HG03039 (cell line): ENCODE data around the gene COL5A1.
"Not testable (repeated sequence)": the region's sequence is repeated elsewhere in the genome, so short reads cannot be mapped to it uniquely, and the experiment has no call there.

Source experiments
- ATAC-seq: cut with Tn5 transposase; IDR thresholded peaks from one replicate; pipeline ENCODE4 v1.9.1; 2021; ENCODE audit warnings: mild to moderate bottlenecking, moderate library complexity; ENCODE audit not compliant: unreplicated experiment

COL5A1 gene

DNA sequence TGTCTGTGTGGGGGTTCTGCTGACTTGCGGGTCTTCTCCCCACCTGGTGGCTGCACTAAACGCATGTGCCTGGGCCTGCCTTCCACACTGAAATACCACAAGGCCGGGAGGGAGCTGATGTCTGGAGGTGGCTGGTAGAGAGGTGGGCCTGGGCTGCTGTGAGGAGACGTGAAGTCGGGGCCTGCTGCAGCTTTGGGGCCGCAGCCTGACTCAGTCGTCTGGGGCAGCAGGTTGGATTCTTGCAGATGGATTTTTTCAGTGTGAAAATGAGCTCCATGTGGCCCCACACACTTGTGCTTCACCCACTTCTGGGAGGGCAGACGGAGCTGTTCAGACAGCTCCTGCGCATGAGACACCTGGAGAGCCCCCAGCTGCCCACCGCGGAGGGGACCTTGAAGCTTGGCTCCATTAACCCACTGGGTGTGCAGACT is 29.3 kb downstream of the COL5A1 start:
- no peak for ATAC-seq

DNA sequence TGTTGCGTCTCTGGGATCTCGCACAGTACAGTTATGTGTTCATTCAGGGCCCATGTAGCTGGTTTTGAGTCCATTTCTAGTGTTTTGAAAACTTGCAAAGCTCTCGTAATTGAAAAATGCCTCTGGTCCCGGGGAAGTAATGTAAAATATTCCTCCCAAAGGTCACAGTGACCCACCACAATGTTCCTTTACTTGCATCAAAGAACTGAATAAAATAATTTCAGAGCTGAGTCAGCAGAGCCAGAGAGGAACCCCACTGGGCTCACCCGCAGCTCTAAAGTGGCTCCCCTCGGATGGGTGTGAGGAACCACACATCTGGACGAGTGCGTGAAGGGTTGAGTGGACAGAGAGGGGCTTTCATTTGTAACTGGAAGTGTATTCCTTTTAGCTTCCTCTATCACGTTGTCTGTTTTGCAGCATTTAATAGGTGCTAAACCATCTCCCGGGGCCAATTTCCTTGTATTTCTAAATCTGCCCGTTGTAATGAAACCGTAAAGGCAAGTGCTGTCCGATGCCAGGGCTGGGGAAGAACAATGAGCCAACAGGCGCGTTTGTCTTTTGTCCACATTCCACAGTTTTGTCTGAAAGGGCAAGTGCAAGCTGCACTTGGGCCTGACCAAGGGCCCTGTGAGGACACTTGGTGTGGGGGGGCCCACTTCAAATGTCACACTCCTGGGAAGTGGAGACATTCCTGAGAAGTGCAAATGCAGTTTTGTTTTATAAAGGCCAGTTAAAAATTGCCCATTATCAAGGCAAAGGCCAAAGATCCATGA is 29.9 kb downstream of the COL5A1 start:
- no peak for ATAC-seq

DNA sequence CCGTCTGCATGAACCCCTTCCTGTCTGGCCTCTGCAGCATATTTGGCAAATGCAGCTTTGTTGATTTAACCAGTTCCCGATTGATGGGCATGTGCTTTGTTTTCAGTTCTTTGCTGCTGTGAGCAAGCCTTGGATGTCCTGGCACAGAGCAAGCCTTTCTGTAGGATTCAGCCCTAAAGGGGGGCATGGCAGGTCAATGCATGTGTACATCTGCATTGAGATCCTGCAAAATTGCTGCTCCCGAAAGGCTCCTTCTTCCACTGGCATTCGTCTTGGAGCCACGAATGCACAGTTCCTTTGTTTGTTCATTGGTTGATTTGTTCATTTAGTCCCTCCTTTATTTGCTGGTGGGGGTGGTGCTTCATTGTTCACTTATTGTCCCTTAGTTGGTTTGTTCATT is 34.8 kb downstream of the COL5A1 start:
- ATAC-seq: no peak

DNA sequence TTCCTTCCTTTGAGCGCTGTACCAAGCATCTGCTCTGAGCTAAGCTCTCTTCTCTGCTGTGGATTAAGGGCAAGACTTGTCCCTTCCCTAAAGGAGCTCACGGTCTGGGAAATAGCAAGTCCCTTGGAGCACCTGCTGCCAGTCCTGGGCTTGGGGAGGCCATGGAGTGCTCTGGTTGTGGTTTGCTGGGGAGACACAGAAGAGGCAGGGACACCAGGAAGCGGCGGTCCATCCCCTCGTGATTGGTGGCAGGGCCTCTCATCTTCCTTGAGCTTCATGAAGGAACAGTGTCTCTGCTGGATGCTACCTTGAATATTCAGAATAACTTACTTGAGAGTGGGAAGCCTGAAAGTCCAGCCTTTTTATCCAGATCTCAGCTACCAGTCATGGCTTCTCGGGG is 35.3 kb downstream of the COL5A1 start:
- ATAC-seq: no peak

DNA sequence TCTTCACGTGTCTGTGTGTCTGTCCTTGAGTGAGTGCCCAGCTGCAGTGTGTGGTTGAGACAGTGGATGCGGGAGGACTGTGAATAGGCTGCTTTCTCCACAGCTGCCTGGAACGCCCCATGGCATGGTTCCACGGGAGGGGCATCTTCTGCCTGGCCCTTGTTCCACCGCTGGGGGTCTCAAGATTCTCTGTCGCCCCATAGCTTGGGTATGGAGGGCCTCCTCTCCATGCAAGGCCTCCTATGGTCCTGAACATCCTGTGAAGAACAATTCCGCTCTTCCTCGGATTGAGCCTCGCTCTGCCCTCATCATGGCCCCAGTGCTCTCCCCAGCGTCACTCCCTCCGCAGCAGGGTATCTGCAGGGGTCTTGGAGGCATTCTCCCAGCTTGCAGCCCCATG is 36.1 kb downstream of the COL5A1 start:
- no peak for ATAC-seq

DNA sequence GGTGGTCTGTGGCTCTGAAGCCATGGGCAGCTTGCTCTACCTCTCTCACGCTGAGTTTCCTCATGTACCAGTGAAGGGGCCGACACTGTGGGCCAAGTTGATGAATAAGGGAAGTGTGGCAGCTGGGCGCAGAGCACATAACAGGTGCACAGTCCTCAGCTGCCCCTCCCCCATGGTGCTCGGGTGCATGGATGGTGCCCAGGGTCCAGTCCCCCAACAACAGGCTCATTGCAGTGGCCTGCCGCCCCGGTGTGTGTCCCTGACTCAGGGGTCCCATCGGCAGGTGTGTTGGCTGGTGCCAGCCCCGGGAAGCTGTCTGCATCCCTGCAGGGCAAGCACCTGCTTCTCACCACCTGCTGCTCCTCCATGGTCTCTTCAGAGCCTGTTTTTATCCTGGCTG is 36.6 kb downstream of the COL5A1 start:
- ATAC-seq: no peak

DNA sequence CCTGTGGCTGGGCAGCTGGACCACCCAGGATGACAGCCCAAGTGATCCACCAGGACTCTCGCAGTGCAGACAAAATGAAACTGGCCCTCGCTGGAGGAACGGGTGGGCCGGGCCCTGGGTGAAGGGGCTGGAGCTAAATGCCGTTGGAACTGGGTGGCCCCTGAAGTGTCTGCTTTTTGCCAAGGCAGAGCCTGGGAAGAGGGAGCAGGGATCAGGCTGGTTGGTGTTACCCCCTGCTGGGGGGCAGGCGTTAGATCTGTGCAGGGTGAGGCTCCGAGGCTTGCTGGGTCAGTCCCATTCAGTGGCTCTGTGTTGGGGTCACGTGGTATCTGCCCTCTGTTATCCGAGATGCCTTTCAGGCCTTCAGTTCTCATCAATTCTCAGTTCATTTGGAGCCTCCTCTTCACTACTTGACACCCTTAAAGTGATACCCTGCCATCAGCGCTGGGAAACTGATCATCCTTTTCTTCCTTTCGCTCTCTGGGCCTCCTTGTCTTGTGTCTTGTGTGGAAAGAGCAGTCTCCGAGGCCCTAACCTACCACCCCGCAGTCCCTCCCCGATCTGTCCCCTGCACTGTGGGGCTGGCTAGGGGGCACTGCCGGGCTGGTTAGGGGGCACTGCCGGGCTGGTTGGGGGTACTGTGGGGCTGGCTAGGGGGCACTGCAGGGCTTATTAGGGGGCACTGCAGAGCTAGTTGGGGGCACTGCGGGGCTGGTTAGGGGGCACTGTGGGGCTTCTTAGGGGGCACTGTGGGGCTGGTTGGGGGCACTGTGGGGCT is 37.3 kb downstream of the COL5A1 start:
- no peak for ATAC-seq

DNA sequence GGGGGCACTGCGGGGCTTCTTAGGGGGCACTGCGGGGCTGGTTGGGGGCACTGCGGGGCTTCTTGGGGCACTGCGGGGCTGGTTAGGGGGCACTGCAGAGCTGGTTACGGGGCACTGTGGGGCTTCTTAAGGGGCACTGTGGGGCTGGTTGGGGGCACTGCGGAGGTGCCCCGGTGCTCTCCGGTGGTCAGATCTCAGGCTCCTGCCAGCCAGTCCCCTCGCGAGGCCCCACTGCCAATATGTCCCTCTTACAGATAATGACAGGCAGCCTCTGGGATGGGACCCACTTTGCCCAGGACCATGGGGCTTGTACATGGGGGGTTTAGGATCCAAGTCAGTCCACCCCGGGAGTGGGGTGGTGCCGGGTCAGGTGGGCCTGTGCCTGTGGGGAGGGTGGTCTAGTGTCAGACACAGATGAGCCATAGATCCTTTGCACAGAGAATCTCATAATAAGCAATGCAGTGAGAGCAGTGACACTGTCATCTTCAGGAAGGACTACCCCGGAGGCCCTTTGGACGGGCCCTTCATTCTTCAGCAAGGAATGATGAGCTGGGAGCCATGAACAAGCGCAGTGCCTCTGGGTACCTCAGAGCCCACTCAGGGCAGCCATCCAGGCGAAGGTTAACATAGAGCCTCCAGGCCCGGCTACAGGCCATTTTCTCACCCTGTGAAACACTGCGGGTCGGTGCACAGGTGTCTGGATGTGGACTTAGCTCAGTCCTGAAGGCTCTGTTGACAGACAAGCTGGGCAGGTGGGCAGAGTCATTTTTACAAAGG is 38.2 kb downstream of the COL5A1 start:
- no peak for ATAC-seq

DNA sequence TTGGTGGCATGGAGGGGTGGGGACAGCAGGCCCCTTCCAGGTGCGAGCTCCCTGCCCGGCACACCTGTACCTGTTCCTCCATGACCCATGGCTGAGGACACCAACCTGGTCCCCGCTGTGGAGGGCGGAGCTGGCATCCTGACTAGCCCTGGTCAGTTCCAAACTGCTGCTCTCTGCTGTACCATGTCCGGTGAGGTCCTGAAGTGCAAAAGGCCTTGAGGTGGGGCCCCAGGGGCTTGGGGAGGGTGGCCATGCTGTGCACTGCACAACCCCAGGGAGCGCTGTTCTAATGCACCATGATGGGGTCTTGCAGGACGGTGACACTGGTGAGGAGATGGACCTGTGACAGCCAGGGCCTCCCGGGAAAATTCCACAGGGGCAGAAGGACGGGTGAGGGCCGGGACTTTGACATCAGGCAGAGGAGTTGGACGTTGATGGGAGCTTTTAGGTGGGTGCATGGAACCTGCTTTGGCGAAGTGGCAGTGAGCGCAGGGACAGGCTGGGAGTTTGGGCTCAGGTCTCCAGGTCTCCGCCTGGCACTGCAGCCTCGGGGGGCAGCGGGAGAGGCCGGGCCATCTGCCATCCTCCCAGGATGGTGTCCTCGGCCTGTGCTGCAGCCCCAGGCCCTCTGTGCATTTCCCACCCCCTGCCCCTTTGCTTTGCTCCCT is 38.9 kb downstream of the COL5A1 start:
- no peak for ATAC-seq

DNA sequence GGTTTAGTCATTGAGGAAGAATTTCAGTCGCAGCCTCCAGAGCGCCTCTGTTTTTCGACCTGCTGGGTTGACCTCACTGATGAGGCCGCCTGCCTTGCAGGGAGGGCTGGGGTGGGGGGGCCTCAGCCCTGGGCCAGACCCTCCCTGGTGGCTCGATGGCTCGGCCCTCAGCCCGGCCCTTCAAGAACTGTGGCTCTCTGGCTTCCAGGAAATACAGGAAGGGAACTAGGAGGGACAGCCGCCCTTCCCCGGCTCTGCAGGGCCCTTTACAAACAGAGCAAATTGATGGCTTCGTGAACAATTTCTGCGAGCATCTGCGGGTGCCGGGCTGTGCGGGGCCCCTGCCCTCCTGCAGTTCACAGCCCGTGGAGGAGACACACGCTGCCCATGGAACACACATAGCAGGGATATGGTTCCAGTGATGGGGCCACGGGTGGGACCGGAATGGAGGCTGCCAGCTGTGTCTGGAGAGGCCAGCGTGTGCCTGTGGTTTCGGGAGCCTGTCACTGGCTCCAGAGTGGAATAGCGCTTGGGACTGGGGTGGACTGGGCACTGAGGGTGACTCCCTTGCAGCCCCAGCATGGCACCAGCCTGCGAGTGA is 39.6 kb downstream of the COL5A1 start:
- no peak for ATAC-seq

DNA sequence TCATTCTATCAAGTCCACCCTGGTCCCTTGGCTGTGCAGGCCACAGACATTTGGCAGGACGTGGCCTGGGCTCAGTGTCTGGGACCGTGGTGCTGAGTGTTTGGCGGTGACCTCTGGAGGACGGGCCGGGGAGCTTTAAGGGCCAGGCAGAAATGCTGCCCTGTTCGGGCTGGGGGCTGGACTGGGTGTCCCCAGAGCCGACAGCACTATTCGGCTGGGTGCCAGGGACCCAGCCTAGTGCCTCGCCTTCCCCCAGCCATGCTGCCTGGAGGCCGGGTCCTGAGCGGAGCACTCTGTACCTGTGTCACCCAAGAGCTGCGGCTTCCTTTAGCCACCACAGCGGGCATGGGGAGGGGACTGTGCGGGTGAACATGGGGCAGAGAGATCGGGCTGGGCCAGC is 40.4 kb downstream of the COL5A1 start:
- ATAC-seq: no peak

DNA sequence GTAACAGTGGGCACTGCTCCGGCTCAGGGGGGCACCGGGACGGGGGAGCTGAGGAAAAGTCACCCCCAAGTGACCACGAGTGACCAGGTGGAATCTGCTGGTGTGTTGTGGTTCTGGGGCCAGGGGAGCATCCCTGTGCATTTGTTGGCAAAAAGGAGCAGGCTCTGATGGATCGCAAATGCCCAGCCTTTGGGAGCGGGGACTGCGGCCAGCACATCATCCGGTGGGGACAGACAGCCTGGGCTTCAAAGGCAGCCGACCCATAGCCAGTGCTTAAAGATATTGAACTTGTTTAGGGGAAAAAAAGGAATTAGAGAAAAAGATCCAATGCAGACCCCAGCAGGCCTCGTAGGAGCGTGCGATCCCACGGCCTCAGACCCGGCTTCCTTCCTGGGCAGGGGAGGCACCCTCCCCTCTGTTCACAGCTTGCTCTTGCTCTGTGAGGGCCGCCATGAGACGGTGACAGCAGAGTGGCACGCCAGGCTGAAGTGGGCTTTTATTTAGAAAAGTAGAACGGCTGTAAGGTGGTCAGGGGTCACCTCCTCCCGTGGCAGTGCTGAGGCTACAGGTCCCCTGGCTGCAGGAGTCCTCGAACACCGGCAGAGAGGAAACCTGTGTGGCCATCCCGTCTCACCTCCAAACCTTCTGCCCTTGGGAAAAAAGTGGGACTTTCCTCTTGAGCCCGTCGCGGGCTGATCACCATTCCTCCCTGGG is 41.2 kb downstream of the COL5A1 start:
- no peak for ATAC-seq

DNA sequence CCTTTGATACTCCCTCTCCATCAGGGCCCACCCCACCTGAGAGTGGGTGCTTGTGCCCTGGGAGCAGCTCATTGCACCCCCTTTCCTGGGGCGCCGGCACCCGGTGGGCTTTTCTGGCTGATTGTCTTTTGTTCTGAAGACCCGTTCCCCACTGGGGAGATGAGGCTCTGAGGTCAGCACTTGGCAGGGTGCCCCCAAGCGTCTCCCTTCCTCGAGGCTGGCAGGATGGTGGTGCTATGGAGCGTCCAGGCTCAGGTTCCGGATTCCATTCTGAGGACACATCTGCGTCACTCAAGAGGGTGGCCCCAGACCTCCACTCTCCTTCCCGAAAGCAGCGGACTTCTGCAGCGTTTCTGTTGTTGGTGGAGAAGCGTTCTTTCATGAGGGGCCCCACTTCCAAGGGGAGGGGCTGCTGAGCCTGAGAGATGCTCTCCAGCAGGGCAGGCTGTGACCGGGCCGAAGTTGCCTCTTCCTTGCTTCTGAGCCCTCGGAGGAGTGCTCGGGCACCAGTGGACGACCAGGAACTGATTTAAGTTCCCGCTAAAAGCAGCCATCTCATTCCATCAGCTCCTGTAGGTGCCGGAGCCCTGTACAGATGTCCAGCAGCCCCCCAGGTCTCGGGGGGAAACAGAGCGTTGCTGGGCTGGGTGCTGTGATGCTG is 42.2 kb downstream of the COL5A1 start:
- no peak for ATAC-seq

DNA sequence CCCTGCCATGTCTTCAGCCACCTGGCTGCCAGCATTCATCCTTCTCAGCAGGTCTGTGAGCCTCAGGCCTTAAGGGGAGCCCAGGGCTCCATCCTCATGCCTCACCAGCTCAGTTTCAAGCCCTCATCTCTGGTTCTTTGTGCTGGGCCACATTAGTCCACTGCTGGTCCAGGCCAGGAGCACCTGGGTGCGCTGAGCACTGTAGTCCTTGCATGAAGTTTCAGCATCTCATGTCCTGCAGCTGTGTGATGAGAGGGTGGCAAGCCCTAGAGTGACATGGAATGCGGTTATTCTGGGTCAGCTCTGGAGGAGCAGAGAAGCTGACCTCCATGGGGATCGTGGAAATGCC is 42.7 kb downstream of the COL5A1 start:
- ATAC-seq: no peak

DNA sequence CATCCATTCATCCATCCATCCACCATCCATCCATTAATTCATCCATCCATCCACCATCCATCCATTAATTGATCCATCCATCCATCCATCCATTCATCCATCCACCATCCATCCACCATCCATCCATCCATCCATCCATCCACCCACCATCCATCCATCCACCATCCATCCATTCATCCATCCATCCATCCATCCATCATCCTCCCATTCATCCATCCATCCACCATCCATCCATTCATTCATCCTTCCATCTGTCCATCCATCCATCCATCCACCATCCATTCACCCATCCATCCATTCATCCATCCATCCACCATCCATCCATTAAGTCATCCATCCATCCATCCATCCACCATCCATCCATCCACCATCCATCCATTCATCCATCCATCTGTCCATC is 43.3 kb downstream of the COL5A1 start:
- not testable (repeated sequence) for ATAC-seq

DNA sequence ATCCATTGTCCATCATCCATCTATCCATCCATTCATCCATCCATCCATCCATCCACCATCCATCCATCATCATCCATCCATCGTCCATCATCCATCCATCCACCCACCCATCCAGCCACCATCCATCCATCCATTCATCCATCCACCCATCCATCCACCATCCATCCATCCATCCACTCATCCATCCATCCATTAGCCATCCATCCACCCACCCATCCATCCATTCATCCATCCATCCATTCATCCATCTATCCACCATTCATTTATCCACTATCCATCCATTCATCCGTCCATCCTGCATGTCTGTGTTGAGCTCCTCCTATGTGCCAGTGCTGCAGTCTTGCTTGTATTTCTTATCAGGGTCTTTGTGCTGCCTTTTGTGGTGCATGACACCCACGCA is 44.2 kb downstream of the COL5A1 start:
- no peak for ATAC-seq

DNA sequence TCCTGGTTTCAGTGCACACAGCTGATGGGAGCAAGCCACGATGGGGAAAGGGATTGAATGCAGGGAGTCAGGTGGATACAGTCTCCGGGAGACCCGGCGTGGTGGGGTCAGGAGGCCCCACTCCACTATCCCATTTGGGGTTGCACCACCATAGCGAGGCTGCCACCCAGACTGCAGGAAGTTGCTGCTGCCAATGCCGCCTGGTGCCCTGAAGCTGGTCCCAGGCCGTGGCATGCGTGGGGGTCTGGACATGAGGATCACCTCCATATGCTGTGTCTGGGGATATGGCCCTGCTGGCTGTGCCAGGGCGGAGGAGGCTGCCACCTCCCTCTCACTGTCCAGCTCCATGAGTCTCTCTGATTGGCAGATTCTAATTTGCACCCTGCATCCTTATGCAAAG is 45.3 kb downstream of the COL5A1 start:
- ATAC-seq: no peak

DNA sequence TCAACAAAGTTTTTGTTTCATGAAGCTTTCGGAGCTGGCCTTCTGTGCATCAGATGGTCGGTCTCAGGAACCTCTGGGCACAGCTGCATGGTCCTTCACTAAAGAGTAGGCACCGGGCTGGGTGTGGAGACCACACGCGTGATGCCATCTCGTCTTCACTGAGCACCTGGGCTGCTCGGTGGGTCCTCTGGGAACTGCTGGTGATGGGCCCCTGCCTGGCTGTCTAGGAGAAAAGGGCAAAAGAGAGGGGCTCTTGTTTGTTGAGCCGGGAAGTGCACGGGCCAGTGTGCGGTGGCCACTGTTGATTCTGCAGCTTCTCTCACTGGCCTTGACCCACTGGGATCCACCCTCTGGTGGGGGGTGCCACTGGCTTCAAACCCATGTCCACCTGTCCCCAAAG is 46.0 kb downstream of the COL5A1 start:
- ATAC-seq: no peak

DNA sequence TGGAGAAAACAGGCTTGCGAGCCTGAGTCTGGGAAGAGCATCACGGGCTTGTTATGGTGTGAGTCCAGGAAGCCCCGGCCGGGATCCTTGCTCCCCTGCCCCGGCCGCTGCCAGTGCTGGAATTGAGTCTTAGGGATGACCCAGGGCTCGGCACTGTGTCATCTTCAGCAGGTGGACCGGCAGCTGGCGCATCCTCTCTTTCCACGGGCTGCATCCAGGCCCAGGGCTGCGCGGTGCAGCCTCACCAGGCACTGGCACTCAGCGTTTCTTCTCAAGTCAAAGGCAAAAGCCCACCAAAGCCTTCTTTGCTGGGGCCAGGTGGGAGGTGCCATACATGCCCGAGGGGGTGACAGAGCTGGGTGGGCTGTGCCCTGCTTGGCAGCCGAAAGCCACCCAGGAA is 46.6 kb downstream of the COL5A1 start:
- ATAC-seq: no peak
